NCI-H345 treated with DMSO at 0.1 percent for 48 hours (cell line): Measurements from ENCODE around the gene WNT9B.

Experiments
- DNase-seq: peaks from one replicate; lab custom pipeline; 2025; ENCODE audit not compliant: unreplicated experiment; lab: John Stamatoyannopoulos, UW

The WNT9B gene

GRCh38 chr17:46853896-46854444 lies 2.6 kb downstream of the WNT9B start:
- DNase-seq, result no peak

GRCh38 chr17:46854515-46854914 lies 3.1 kb downstream of the WNT9B start:
- DNase-seq, result no peak

- no peak for DNase-seq
These were observed 3.6 kb downstream of the WNT9B start for GRCh38 chr17:46854948-46855347.

GRCh38 chr17:46857600-46857999 lies 6.2 kb downstream of the WNT9B start:
- DNase-seq, result no peak

- no peak for DNase-seq
These were observed 8.6 kb downstream of the WNT9B start for GRCh38 chr17:46859996-46860395.

- no peak for DNase-seq
These were observed 11.6 kb downstream of the WNT9B start for GRCh38 chr17:46862949-46863348.

GRCh38 chr17:46863383-46864121 lies 12.2 kb downstream of the WNT9B start:
- no peak for DNase-seq

GRCh38 chr17:46865100-46865499 lies 13.7 kb downstream of the WNT9B start:
- no peak for DNase-seq

GRCh38 chr17:46866325-46866724 lies 14.9 kb downstream of the WNT9B start:
- DNase-seq, result no peak

- DNase-seq, result no peak
These were observed 15.4 kb downstream of the WNT9B start for GRCh38 chr17:46866747-46867146.

- no peak for DNase-seq
These were observed 17.4 kb downstream of the WNT9B start for GRCh38 chr17:46868689-46869187.

GRCh38 chr17:46869296-46869695 lies 17.9 kb downstream of the WNT9B start:
- no peak for DNase-seq

GRCh38 chr17:46869975-46870803 lies 18.8 kb downstream of the WNT9B start:
- no peak for DNase-seq

GRCh38 chr17:46872421-46872820 lies 21.0 kb downstream of the WNT9B start:
- DNase-seq, result no peak

GRCh38 chr17:46873941-46874645 lies 22.7 kb downstream of the WNT9B start:
- DNase-seq, result no peak

GRCh38 chr17:46874906-46875305 lies 23.5 kb downstream of the WNT9B start:
- no peak for DNase-seq

GRCh38 chr17:46875849-46876352 lies 24.5 kb downstream of the WNT9B start:
- peak; percentile 63 for DNase-seq

GRCh38 chr17:46876353-46876887 lies 25.0 kb downstream of the WNT9B start:
- DNase-seq, result peak; percentile 76

- no peak for DNase-seq
These were observed 25.5 kb downstream of the WNT9B start for GRCh38 chr17:46876926-46877325.

- no peak for DNase-seq
These were observed 26.1 kb downstream of the WNT9B start for GRCh38 chr17:46877466-46877865.

- no peak for DNase-seq
These were observed 26.7 kb downstream of the WNT9B start for GRCh38 chr17:46878055-46878454.
